ENCODE results near the gene PTDSS2.

GRCh38 chr11:474914-475506, 24.9 kb downstream of the PTDSS2 start:
- no peak for TF ChIP-seq CTCF (conservative IDR thresholded peaks at IDR 0.05; ENCODE audit: low read length)
- TF ChIP-seq EZH2phosphoT487 (IDR thresholded peaks at IDR 0.05; ENCODE audit: borderline replicate concordance), result no peak
